Stimulated activated CD8-positive, alpha-beta memory T cell treated with anti-CD3 and anti-CD28 coated beads, Interleukin-7, amount 100 ng/mL, for 48 hours (primary cell): ENCODE measurements around the gene MAK.
"Not testable (repeated sequence)": the region's sequence is repeated elsewhere in the genome, so short reads cannot be mapped to it uniquely, and the experiment has no call there.

Experiments
- DNase-seq, 2 donors: peaks; one replicate each; pipeline ENCODE4 v3.0.0-alpha.2; 2020; ENCODE audit warnings: low read depth in 1 of 2; ENCODE audit errors: extremely low read depth in 1 of 2

The MAK gene

GRCh38 chr6:10854922-10855632 is 16.7 kb upstream of the MAK start:
- DNase-seq, result no peak

GRCh38 chr6:10853849-10854300 is 15.5 kb upstream of the MAK start:
- not testable (repeated sequence) for DNase-seq

GRCh38 chr6:10852361-10852960 is 14.1 kb upstream of the MAK start:
- no peak for DNase-seq

GRCh38 chr6:10850728-10851127 is 12.4 kb upstream of the MAK start:
- DNase-seq, result no peak

- DNase-seq, result no peak
Observed at GRCh38 chr6:10849901-10850300, 11.6 kb upstream of the MAK start.

GRCh38 chr6:10847684-10848083 is 9.3 kb upstream of the MAK start:
- DNase-seq, result no peak

GRCh38 chr6:10843554-10843953 is 5.2 kb upstream of the MAK start:
- DNase-seq, result no peak

- DNase-seq, result peak in 1 of 2 donors; percentile 39
Observed at GRCh38 chr6:10838794-10839333, 525 bp upstream of the MAK start.

- no peak for DNase-seq
Observed at GRCh38 chr6:10837622-10837994, 731 bp downstream of the MAK start.

- DNase-seq, result no peak
Observed at GRCh38 chr6:10837009-10837621, 1.2 kb downstream of the MAK start.

GRCh38 chr6:10834823-10835222 is 3.5 kb downstream of the MAK start:
- DNase-seq, result no peak

- no peak for DNase-seq
Observed at GRCh38 chr6:10831609-10832008, 6.7 kb downstream of the MAK start.

- DNase-seq, result no peak
Observed at GRCh38 chr6:10824819-10825218, 13.5 kb downstream of the MAK start.

GRCh38 chr6:10824297-10824696 is 14.0 kb downstream of the MAK start:
- DNase-seq, result no peak

- not testable (repeated sequence) for DNase-seq
Observed at GRCh38 chr6:10814176-10814575, 24.2 kb downstream of the MAK start.

- DNase-seq, result no peak
Observed at GRCh38 chr6:10809098-10809497, 29.2 kb downstream of the MAK start.

- DNase-seq, result no peak
Observed at GRCh38 chr6:10808376-10808775, 30.0 kb downstream of the MAK start.

GRCh38 chr6:10801224-10801848 is 37.0 kb downstream of the MAK start:
- DNase-seq, result peak; percentile 8 to 22

- DNase-seq, result no peak
Observed at GRCh38 chr6:10800810-10801209, 37.5 kb downstream of the MAK start.

- DNase-seq, result no peak
Observed at GRCh38 chr6:10794239-10794638, 44.1 kb downstream of the MAK start.

- no peak for DNase-seq
Observed at GRCh38 chr6:10793695-10794094, 44.6 kb downstream of the MAK start.

- no peak for DNase-seq
Observed at GRCh38 chr6:10793035-10793434, 45.3 kb downstream of the MAK start.
